ENCODE measurements around the gene ZNF799. TPM values are rescaled to one million over a fixed set of nuclear protein-coding genes. Genes with fewer than 3 reads are reported as not detected.
"Not testable (repeated sequence)": the region's sequence is repeated elsewhere in the genome, so short reads cannot be mapped to it uniquely, and the experiment has no call there.

Gene ZNF799
- total RNA-seq, result 1.9 TPM
- long read RNA-seq, partial matches to known transcripts, result 0 of 2 reads
- long read RNA-seq, other reads (novel, unspliced or antisense), result 0 of 2 reads

DNA sequence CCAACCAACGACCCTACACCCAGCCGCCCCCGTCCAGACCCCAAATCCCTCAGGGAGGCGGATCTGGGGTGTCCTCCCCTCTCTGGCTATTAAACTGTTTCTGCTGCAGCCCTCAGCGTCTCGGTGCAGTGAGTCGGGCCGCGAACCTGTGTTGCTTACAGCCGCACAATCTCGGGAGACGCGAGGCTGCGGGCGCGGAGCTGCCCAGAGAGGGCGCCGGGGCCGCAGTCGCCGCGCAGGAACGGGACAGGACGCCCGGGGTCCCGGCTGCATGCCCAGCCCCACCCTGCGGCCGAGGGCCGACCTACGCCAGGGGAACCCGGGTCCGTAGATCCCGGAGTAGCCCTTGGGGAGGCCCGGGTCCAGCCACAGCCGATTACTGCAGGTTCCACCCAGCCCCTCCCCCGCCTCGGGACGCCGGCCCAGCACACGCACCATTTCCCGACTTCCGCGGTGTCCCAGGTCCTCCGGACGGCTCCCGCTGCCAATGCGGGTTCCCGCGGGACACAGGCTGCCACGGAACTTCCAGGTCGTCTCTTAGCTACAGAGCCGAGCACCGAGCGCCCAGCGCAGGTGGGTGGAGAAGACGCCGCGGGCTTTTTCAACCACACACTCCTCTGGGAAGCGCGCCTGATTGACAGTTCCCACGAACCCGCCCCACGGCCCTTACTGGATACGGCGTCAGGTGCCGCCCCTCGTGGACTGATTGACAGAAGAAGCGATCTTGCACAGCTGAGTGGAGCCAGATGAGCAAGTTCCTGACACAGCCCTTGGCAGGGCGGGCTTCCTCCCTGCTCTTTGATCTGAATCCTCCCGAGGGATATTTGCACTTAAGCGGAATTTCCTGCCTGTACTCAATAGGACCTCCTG is at the start of gene ZNF799:
ZNF799 (minus strand) TSS at position 639 of the 870 bp plus-strand sequence; CDS start at position 438, 201 bp downstream.
- intact Hi-C loops (cut with DNase I), result loop anchor here (2.0 kb wide), 2 partner anchors 40 to 96 kb away; partner anchors contain the start of gene ZNF443
- peak; percentile 99 for DNase-seq (ENCODE audit: low spot score)

DNA sequence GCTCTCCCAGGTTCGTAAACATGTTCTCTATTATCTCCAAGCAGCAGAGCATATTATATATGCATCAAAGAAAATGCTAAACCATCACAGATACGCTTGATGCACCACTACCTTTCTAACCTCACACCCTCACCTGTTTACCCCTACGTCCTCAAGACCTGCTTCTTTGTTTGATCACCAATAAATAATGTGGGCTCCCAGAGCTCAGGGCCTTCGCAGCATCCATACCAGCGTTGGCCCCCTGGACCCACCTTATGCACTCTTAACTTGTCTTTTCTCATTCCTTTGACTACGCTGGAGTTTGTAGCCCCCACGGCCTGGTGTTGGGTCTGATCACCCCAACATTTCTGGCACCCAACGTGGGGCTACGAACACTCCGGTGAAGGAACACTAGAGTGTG is 49.8 kb upstream of the ZNF799 start:
- intact Hi-C loops (cut with DNase I), result no loop called here

DNA sequence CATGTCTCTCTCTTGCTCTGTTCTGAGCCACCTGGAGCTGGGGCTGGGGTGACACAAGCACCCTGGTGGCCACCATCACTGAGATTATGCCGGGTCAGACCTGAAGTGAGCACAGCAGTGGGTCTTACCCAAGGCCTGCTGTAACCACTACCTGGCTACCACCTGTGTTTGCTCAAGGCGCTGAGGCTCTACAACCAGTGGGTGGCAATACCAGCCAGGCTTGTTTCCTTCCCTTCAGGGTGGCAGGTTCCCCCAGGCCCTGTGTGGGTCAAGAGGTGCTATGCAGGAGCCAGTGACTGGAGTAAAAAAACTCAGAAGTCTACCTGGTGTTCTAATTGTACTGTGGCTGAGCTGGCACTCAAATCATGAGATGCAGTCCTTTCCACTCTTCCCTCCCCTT is 47.7 kb upstream of the ZNF799 start:
- intact Hi-C loops (cut with DNase I), result no loop called here

More for the DNA sequence above, 49.8 kb upstream of the ZNF799 start:
- no peak for DNase-seq (ENCODE audit: low spot score)

DNA sequence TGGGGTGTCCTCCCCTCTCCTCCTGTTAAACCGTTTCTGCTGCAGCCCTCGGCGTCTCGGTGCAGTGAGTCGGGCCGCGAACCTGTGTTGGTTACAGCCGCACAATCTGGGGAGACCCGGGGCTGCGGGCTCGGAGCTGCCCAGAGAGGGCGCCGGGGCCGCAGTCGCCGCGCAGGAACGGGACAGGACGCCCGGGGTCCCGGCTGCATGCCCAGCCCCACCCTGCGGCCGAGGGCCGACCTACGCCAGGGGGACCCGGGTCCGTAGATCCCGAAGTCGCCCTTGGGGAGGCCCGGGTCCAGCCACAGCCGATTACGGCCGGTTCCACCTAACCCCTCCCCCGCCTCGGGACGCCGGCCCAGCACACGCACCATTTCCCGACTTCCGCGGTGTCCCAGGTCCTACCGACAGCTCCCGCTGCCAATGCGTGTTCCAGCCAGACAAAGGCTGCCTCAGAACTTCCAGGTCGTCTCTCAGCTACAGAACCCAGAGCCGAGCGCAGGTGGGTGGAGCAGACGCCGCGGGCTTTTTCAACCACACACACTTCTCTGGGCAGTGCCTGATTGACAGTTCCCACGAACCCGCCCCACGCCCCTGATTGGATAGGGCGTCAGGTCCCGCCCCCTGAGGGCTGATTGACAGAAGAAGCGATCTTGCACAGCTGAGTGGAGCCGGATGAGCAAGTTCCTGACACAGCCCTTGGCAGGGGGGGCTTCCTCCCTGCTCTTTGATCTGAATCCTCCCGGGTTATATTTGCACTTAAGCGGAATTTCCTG is 39.7 kb upstream of the ZNF799 start, which contains the start of gene ZNF443:
ZNF443 (minus strand) TSS at position 481 of the 776 bp plus-strand sequence; CDS start at position 374, 107 bp downstream.
- intact Hi-C loops (cut with DNase I), result loop anchor here (2.0 kb wide), 2 partner anchors 40 to 42 kb away; partner anchors contain the start of gene ZNF799
- peak; percentile 99 for DNase-seq (ENCODE audit: low spot score)

More for the DNA sequence above, 47.7 kb upstream of the ZNF799 start:
- no peak for DNase-seq (ENCODE audit: low spot score)

DNA sequence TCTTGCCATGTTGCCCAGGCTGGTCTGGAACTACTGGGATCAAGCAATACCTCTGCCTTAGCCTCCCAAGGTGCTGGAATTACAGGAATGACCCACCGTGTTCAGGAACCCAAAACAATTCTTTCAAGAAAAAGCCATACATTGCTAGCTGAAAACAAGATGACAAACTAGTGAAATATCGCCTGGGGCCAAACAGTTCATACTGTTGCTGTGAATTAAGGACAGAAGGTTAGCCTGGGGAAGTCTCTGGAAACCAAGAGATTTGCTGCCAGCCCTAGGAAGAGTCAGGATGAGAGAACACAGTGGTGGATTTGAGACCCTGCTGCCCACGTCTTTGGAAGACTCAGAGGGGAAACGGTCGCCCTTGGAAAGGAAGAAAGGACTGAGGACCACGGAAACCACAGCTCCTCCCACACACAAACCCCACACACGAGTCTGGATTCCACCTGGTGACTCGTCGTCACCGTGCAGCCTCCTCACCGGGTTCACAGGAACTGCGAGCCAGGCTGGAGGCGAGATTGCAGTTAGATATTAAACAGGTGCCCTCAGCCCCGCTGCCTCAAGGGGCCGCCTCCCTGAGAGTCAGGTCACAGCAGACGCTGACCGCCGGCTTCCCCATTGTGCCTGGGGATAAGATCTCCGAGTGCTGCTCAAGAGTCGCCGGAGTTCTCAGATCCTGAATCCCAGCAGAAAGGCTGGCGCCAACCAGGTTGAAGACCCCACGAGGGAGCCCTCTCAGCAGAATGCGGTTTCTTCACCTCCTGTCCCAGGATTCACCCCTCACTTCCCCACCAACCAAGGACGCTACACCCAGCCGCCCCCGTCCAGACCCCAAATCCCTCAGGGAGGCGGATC is 38.8 kb upstream of the ZNF799 start:
- not testable (repeated sequence) for DNase-seq (ENCODE audit: low spot score)
- intact Hi-C loops (cut with DNase I), result loop anchor here (2.0 kb wide), 2 partner anchors 39 to 43 kb away; partner anchors contain the start of gene ZNF799

DNA sequence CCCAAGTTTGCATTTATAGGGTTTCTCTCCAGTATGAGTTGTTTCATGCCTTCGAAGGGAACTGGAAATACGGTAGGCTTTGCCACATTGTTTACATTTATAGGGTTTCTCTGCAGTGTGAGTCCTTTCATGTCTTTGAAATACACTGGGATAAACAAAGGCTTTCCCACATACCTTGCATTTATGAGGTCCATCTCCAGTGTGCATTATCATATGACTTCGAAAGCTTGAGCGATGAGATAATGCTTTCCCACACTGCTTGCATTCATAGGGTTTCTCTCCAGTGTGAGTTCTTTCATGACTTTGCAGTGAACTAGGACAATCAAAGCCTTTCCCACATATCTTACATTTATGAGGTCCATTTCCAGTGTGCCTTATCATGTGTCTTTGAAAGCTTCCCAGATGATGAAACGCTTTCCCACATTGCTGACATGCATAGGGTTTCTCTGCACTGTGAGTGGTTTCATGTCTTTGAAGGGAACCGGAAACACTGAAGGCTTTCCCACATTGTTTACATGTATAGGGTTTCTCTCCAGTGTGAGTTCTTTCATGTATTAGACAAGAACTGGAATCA is 29.7 kb upstream of the ZNF799 start:
- DNase-seq (ENCODE audit: low spot score); intact Hi-C loops (cut with DNase I): not testable (repeated sequence)

DNA sequence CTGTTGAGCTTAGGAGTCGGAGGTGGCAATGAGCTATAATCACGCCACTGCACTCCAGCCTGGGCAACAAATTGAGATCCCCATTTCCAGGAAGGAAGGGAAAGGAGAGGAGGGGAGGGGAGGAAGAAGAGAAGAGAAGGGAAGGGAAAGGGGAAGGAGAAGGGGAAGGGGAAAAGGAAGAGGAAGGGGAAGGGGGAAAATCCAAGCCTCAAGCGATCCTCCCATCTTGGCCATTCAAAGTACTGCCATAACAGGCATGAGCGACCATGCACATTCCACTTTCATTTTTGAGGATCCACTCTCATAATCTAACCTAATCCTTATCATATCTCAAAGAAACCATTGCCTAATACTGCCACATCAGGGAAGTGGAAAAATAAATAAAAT is 24.8 kb upstream of the ZNF799 start:
- DNase-seq (ENCODE audit: low spot score), result no peak
- intact Hi-C loops (cut with DNase I), result no loop called here

DNA sequence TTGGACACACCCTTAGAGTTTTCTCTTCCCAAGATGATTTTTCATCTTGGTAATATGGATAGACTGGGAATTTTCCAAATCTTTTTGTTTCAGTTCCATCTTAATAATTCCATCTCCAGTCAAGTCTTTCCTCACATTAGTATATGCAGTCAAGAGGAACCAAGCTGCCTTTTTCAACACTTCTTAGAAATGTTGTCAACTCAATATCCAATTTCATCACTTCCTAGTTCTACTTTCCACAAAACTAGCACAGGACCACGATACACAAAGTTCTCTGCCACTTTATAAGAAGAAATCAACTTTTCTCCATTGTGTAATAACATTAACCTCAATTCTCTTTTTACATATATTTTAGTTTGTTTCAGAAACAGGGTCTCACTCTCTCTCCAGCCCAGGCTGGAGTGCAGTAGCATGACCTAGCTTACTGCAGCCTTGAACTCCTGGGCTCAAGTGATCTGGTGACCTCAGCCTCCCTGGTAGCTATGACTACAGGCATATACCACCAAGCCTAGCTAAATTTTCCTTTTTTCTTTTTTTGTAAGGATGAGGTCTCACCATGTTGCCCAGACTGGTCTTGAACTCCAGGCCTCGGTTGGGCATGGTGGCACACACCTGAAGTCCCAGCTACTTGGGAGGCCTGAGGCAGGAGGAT is 24.3 kb upstream of the ZNF799 start:
- intact Hi-C loops (cut with DNase I), result no loop called here
- no peak for DNase-seq (ENCODE audit: low spot score)

DNA sequence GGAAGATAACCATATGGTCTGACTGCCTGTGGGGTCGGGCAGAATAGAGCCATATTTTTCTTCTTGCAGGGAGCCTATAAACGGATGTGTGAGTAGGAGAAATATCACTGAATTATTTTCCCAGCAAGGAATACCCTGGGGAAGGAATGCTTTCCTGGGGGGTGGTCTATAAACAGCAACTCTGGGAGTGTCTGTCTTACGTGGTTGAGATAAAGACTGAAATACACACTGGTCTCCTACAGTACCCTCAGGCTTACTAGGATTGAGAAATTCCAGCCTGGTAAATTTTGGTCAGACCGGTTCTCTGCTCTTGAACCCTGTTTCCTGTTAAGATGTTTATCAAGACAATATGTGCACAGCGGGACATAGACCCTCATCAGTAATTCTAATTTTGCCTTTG is 16.2 kb upstream of the ZNF799 start:
- intact Hi-C loops (cut with DNase I); DNase-seq (ENCODE audit: low spot score): not testable (repeated sequence)

DNA sequence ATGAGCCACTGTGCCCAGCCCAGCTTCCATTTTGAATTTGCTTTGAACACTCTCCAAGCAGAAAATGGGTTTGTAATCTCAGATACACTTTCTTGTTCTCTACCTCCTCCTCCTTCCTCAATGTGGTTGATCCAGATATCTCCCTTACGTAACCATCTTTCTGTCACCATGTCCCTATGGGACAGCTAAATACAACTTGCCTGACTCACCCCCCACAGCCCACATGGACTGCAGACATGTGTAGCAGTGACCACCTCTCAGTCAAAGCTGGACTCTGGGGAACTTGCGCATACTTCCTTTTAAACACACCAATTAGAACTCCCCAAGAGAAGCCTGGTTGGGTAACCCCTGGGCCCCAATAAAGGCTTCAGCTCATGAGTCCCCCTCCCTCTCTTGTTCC is 10.8 kb upstream of the ZNF799 start:
- no peak for DNase-seq (ENCODE audit: low spot score)
- intact Hi-C loops (cut with DNase I), result no loop called here

DNA sequence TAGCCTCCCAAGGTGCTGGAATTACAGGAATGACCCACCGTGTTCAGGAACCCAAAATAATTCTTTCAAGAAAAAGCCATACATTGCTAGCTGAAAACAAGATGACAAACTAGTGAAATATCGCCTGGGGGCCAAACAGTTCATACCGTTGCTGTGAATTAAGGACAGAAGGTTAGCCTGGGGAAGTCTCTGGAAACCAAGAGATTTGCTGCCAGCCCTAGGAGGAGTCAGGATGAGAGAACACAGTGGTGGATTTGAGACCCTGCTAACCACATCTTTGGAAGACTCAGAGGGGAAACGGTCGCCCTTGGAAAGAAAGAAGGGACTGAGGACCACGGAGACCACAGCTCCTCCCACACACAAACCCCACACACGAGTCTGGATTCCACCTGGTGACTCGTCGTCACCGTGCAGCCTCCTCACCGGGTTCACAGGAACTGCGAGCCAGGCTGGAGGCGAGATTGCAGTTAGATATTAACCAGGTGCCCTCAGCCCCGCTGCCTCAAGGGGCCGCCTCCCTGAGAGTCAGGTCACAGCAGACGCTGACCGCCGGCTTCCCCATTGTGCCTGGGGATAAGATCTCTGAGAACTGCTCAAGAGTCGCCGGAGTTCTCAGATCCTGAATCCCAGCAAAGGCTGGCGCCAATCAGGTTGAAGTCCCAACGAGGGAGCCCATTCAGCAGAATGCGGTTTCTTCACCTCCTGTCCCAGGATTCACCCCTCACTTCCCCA is 1.0 kb downstream of the ZNF799 start:
- intact Hi-C loops (cut with DNase I), result loop anchor here (2.0 kb wide), 2 partner anchors 41 to 97 kb away; partner anchors contain the start of gene ZNF443
- DNase-seq (ENCODE audit: low spot score), result not testable (repeated sequence)

DNA sequence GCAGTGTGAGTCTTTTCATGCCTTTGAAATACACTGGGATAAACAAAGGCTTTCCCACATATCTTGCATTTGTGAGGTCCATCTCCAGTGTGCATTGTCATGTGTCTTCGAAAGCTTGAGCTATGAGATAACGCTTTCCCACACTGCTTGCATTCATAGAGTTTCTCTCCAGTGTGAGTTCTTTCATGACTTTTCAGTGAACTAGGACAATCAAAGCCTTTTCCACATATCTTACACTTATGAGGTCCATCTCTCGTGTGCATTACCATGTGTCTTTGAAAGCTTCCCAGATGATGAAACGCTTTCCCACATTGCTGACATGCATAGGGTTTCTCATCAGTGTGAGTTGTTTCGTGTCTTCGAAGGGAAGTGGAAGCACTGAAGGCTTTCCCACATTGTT is 9.9 kb downstream of the ZNF799 start:
- DNase-seq (ENCODE audit: low spot score); intact Hi-C loops (cut with DNase I): not testable (repeated sequence)

DNA sequence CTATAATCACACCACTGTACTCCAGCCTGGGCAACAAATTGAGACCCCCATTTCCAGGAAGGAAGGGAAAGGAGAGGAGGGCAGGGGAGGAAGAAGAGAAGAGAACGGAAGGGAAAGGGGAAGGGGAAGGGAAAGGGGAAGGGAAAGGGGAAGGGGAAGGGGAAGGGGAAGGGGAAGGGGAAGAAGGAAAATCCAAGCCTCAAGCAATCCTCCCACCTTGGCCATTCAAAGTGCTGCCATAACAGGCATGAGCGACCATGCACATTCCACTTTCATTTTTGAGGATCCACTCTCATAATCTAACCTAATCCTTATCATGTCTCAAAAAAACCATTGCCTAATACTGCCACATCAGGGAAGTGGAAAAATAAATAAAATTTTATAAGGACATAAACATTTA is 14.7 kb downstream of the ZNF799 start:
- DNase-seq (ENCODE audit: low spot score); intact Hi-C loops (cut with DNase I): not testable (repeated sequence)

DNA sequence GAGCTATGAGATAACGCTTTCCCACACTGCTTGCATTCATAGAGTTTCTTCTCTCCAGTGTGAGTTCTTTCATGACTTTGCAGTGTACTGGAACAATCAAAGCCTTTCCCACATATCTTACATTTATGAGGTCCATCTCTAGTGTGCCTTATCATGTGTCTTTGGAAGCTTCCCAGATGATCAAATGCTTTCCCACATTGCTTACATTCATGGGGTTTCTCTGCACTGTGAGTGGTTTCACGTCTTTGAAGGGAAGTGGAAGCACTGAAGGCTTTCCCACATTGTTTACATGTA is 20.7 kb downstream of the ZNF799 start:
- no peak for DNase-seq (ENCODE audit: low spot score)
- intact Hi-C loops (cut with DNase I), result no loop called here

DNA sequence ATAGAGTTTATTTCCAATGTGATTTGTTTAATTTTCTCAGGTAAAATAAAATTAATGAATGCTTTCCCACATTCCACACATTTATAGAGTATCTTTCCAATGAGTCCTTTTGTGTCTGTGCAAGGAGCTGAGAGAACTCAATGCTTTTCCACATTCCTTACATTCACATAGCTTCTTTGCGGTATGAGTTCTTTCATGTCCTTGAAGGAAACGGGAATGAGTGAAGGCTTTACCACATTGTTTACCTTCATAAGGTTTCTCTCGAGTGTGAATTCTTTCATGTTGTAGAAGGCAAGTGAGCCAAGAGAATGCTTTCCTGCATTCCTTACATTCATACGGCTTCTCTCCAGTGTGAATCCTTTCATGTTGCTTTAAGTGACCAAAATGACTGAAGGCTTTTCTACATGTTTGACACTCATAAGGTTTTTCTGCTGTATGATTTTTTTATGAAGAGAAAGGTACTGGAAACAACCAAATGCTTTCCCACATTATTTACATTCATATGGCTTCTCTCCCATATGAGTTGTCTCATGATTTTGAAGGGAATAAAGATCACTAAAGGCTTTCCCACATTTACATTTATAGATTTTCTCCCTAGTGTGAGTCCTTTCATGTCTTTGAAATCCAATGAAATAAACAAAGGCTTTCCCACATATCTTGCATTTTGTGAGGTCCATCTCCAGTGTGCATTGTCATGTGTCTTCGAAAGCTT is 21.2 kb downstream of the ZNF799 start:
- DNase-seq (ENCODE audit: low spot score), result no peak
- intact Hi-C loops (cut with DNase I), result no loop called here

DNA sequence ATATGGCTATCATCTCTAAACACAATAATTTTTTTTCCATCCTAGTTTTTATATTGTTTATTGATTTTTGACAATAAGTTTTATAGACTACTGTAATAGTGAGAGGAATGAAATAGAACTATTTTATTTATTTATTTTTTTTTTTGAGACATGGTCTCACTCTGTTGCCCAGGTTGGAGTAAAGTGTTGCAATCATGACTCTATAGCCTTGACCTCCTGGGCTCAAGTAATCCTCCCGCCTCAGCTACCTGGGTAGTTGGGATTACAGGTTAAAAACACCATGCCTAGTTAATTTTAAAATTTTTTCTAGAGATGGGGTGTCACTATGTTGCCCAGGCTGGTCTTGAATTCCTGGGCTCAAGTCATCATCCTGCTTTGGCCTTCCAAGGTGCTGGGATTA is 27.0 kb downstream of the ZNF799 start:
- DNase-seq (ENCODE audit: low spot score), result no peak
- intact Hi-C loops (cut with DNase I), result no loop called here
